GM12872 (cell line): ENCODE data around the gene SWT1.

ENCODE experiments used
- CTCF ChIP-seq: IDR thresholded peaks from 3 replicates; pipeline ENCODE4 v1.5.1; 2011; ENCODE audit warnings: low read depth, mild to moderate bottlenecking, low read length, moderate library complexity; ENCODE audit not compliant: insufficient read depth

SWT1 gene

GRCh38 chr1:185193756-185194155 is 36.8 kb downstream of the SWT1 start:
- no peak for TF ChIP-seq CTCF

- TF ChIP-seq CTCF = no peak
Observed at GRCh38 chr1:185200889-185201288, 43.9 kb downstream of the SWT1 start.

GRCh38 chr1:185207170-185207569 is 50.2 kb downstream of the SWT1 start:
- TF ChIP-seq CTCF = no peak

- no peak for TF ChIP-seq CTCF
Observed at GRCh38 chr1:185207980-185208602, 51.1 kb downstream of the SWT1 start.

GRCh38 chr1:185208626-185209180 is 51.7 kb downstream of the SWT1 start:
- TF ChIP-seq CTCF = no peak

- no peak for TF ChIP-seq CTCF
Observed at GRCh38 chr1:185213091-185213490, 56.1 kb downstream of the SWT1 start.

GRCh38 chr1:185215911-185216310 is 58.9 kb downstream of the SWT1 start:
- TF ChIP-seq CTCF = no peak
